Gastroesophageal sphincter (tissue), 4 donors: ENCODE measurements around the gene WFIKKN1. TPM values are rescaled to one million over a fixed set of nuclear protein-coding genes. Genes with fewer than 3 reads are reported as not detected.
A peak's percentile ranks its signal among the peaks of the same experiment; 100 is the strongest.

ENCODE experiments used
- ATAC-seq: fragments of 150-250 bp; one replicate; pipeline ENCODE4 v1.9.1; 2016; ENCODE audit warnings: mild to moderate bottlenecking, moderate library complexity
- H3K27ac ChIP-seq, 4 donors: fragments of 200-600 bp; sonication (generic) in 3 of 4; 1 replicate in 3 of 4; 2 replicates in 1 of 4; pipeline ENCODE4 v1.5.1; 2016 to 2019
- H3K27me3 ChIP-seq: fragments of 200-600 bp; sonication (generic); one replicate; pipeline ENCODE4 v1.5.1; 2019
- H3K36me3 ChIP-seq, 2 donors: fragments of 200-600 bp; sonication (generic); one replicate each; pipeline ENCODE4 v1.5.1; 2019; ENCODE audit warnings: control low read depth in 1 of 2
- H3K4me1 ChIP-seq, 3 donors: fragments of 200-600 bp; sonication (generic); 1 replicate in 2 of 3; 2 replicates in 1 of 3; pipeline ENCODE4 v1.5.1; 2016 to 2019; ENCODE audit warnings: control low read depth in 2 of 3
- H3K4me3 ChIP-seq, 2 donors: fragments of 200-600 bp; sonication (generic); one replicate each; pipeline ENCODE4 v1.5.1; 2019; ENCODE audit warnings: mild to moderate bottlenecking in 1 of 2, moderate library complexity in 1 of 2
- H3K9me3 ChIP-seq, 3 donors: fragments of 200-600 bp; sonication (generic); one replicate each; pipeline ENCODE4 v1.5.1; 2017 to 2019; ENCODE audit warnings: control low read depth in 2 of 3
- EP300 ChIP-seq: sonication (generic); formaldehyde crosslinking; IDR thresholded peaks from one replicate; pipeline ENCODE4 v1.6.1; 2017; ENCODE audit warnings: antibody characterized with exemption, mild to moderate bottlenecking
- POLR2A ChIP-seq, 2 donors: fragments of 450-650 bp; IDR thresholded peaks; one replicate each; pipeline ENCODE4 v1.6.1; 2017; ENCODE audit warnings: antibody characterized with exemption in 2 of 2, mild to moderate bottlenecking in 2 of 2, moderate library complexity in 1 of 2
- POLR2AphosphoS5 ChIP-seq: sonication (generic); formaldehyde crosslinking; IDR thresholded peaks from one replicate; pipeline ENCODE4 v1.6.1; 2017; ENCODE audit warnings: antibody characterized with exemption
- WGBS, 2 donors: methylation state at CpG; one replicate each; pipeline ENCODE4 v1.1.5; 2018; ENCODE audit warnings: low coverage in 1 of 2; 5-methylcytosine and 5-hydroxymethylcytosine counted together
- total RNA-seq, 4 donors: library from RNA; depleted of rRNA; stranded (reverse); fragments of >200 nt; gene quantifications; one replicate each; pipeline ENCODE4 v1.1.0, GENCODE V29; 2016
- TF ChIP-seq, protein P1 (sequence below), 4 experiments: fragments of 200-600 bp in 2 of 4; fragments of 450-650 bp in 2 of 4; sonication (generic) in 1 of 4; IDR thresholded peaks; one replicate each; pipeline ENCODE4 v1.5.1; 2017 to 2019; ENCODE audit warnings: antibody characterized with exemption in 4 of 4, mild to moderate bottlenecking in 2 of 4, moderate library complexity in 2 of 4

WFIKKN1 gene
- total RNA-seq, 4 donors from 2014 or later = 0.17 to 0.93 (median 0.35) TPM; not detected in 1

DNA sequence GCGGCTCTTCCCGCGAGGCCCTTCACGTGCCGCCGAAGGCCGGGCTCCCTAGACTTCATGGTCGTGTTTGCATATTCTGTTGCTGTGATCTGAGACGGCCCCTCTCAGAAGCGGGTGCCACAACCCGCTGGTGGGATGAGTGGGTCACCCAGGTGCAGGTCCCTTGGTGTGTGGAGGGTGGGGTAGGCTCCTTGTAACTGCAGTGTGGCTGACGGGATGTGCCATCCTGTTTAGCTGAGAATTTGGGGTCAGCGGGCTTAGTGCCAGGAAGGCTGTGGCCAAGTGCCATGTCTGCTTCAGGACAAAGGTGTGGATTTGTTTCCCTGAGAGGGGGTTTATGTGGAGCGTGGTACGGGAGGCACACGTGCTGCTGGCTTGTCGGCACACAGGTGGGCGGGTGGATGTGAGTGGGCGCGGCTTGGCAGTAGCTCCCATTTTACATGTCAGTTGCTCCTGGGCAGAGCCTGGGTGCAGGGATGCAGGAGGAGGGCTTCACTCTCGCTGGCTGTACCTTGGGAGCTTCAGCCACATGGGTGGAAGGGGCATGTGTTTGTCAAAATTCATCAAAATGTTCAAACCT, 9.2 kb upstream of the WFIKKN1 start:
- ATAC-seq = no peak
- no peaks in the 10 kb centered on the region for H3K9me3 ChIP-seq
- WGBS, 2 donors = 71 to 80% methylated on average over 1 to 5 of the region's 21 CpGs

GRCh38 chr16:622920-623280, 7.9 kb upstream of the WFIKKN1 start:
- Histone ChIP-seq H3K27ac (peak overlapping the region in 2 of 4 donors; percentile 50 to 55), H3K27me3 (no peaks in the 10 kb centered on the region), H3K36me3 (peaks cover 0 to 44% of the 10 kb centered on the region in 2 donors), H3K9me3 (no peaks in the 10 kb centered on the region), H3K4me1 (peaks cover 0 to 13% (median 0%) of the 10 kb centered on the region in 3 donors), H3K4me3 (no peak overlapping the region)
- no peak for TF ChIP-seq POLR2A (IDR thresholded peaks at IDR 0.05)
- TF ChIP-seq, protein P1, sequence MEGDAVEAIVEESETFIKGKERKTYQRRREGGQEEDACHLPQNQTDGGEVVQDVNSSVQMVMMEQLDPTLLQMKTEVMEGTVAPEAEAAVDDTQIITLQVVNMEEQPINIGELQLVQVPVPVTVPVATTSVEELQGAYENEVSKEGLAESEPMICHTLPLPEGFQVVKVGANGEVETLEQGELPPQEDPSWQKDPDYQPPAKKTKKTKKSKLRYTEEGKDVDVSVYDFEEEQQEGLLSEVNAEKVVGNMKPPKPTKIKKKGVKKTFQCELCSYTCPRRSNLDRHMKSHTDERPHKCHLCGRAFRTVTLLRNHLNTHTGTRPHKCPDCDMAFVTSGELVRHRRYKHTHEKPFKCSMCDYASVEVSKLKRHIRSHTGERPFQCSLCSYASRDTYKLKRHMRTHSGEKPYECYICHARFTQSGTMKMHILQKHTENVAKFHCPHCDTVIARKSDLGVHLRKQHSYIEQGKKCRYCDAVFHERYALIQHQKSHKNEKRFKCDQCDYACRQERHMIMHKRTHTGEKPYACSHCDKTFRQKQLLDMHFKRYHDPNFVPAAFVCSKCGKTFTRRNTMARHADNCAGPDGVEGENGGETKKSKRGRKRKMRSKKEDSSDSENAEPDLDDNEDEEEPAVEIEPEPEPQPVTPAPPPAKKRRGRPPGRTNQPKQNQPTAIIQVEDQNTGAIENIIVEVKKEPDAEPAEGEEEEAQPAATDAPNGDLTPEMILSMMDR (IDR thresholded peaks at IDR 0.05) = no peak
- no peak for TF ChIP-seq EP300
- TF ChIP-seq POLR2AphosphoS5 = no peak
- no peak for ATAC-seq
- WGBS, 2 donors = 89 to 100% methylated on average over 3 to 5 of the region's 17 CpGs

More for the DNA sequence above, 9.2 kb upstream of the WFIKKN1 start:
- peak overlapping the region in 3 of 4 donors; percentile 45 to 55 (median 50) for H3K27ac ChIP-seq
- no peaks in the 10 kb centered on the region for H3K27me3 ChIP-seq
- TF ChIP-seq EP300 (no peak), POLR2A (IDR thresholded peaks at IDR 0.05) (no peak), POLR2AphosphoS5 (no peak)
- TF ChIP-seq, protein P1 (IDR thresholded peaks at IDR 0.05) = no peak
- H3K36me3 ChIP-seq = peaks cover 0 to 44% of the 10 kb centered on the region in 2 donors
- peaks cover 0 to 13% (median 0%) of the 10 kb centered on the region in 3 donors for H3K4me1 ChIP-seq
- H3K4me3 ChIP-seq = no peak overlapping the region

DNA sequence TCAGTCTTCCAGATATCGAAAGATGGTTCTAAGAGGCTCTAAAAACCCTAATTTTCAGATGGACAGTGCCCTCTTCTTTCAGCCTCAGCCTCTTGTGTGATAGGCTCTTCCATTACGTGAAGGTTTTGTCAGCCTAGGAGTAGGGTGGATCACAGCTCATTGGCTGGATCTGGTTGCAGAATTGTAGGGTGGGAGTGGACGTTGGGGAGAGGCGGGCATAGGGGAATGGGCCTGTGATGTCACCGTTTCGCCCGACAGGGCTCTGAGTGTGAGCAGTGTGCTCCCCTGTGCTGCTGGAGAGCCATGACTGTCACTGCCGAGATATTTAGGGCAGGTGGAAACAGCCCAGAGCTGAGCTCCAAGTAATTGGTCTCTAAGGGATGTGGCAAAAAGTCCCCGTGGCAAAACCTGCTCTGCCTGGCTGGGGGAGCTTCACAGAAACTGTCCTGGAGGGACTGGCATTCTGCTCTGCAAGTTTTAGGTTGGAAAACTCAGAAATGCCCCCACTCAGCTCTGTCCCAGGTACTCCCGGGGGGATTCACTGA, 6.2 kb upstream of the WFIKKN1 start:
- Histone ChIP-seq H3K27ac (no peak overlapping the region), H3K4me3 (no peak overlapping the region), H3K9me3 (no peaks in the 10 kb centered on the region), H3K27me3 (no peaks in the 10 kb centered on the region), H3K4me1 (peaks cover 0 to 15% (median under 1%) of the 10 kb centered on the region in 3 donors), H3K36me3 (peaks cover 0 to 50% of the 10 kb centered on the region in 2 donors)
- ATAC-seq = no peak
- WGBS, 2 donors = no CpG with 5 or more reads among the region's 10 CpGs
- no peak for TF ChIP-seq EP300
- TF ChIP-seq POLR2AphosphoS5 = no peak
- no peak for TF ChIP-seq POLR2A (IDR thresholded peaks at IDR 0.05)
- TF ChIP-seq, protein P1 (IDR thresholded peaks at IDR 0.05) = no peak

- H3K36me3 ChIP-seq = peaks cover 0 to 50% of the 10 kb centered on the region in 2 donors
- H3K27me3 ChIP-seq = no peaks in the 10 kb centered on the region
- no peak overlapping the region for H3K4me3 ChIP-seq
- ATAC-seq = no peak
- H3K27ac ChIP-seq = no peak overlapping the region
- H3K9me3 ChIP-seq = no peaks in the 10 kb centered on the region
- H3K4me1 ChIP-seq = peaks cover 0 to 22% (median 8%) of the 10 kb centered on the region in 3 donors
- TF ChIP-seq, protein P1 (IDR thresholded peaks at IDR 0.05) = no peak
- no peak for TF ChIP-seq POLR2AphosphoS5
- TF ChIP-seq POLR2A (IDR thresholded peaks at IDR 0.05) = no peak
- WGBS, 2 donors = no CpG with 5 or more reads among the region's 37 CpGs
Measured at GRCh38 chr16:625117-625976, 5.4 kb upstream of the WFIKKN1 start.
